Neural progenitor cell (in vitro differentiated cells): ENCODE measurements around the gene ADORA1. TPM values are rescaled to one million over a fixed set of nuclear protein-coding genes. Genes with fewer than 3 reads are reported as not detected.

Source experiments
- DNase-seq: peaks from one replicate; pipeline ENCODE4 v3.0.0-alpha.2; 2016; ENCODE audit warnings: low spot score
- H2AFZ ChIP-seq: fragments of 200-600 bp; sonication (generic); replicated peaks from 2 replicates; pipeline ENCODE4 v1.6.1; 2016; ENCODE audit warnings: antibody characterized with exemption
- H3F3A ChIP-seq: fragments of 200-600 bp; sonication (generic); 2 replicates; pipeline ENCODE4 v1.6.1; 2016; ENCODE audit warnings: antibody characterized with exemption, low read depth
- H3K27ac ChIP-seq: fragments of 200-600 bp; sonication (generic); 2 replicates; pipeline ENCODE4 v1.5.1; 2016; ENCODE audit warnings: mild to moderate bottlenecking
- H3K27me3 ChIP-seq: fragments of 200-600 bp; sonication (generic); 2 replicates; pipeline ENCODE4 v1.6.1; 2016; ENCODE audit warnings: mild to moderate bottlenecking, moderate library complexity
- H3K36me3 ChIP-seq: fragments of 200-600 bp; sonication (generic); 2 replicates; pipeline ENCODE4 v1.5.1; 2016
- H3K4me1 ChIP-seq: fragments of 200-600 bp; sonication (generic); 2 replicates; pipeline ENCODE4 v1.6.1; 2016; ENCODE audit warnings: mixed run types
- H3K4me2 ChIP-seq: fragments of 200-600 bp; sonication (generic); 2 replicates; pipeline ENCODE4 v1.6.1; 2016
- H3K4me3 ChIP-seq: fragments of 200-600 bp; sonication (generic); 2 replicates; pipeline ENCODE4 v1.5.1; 2016
- H3K79me2 ChIP-seq: fragments of 200-600 bp; sonication (generic); 2 replicates; pipeline ENCODE4 v1.6.1; 2016; ENCODE audit warnings: low read depth
- H3K9ac ChIP-seq: fragments of 200-600 bp; sonication (generic); 2 replicates; pipeline ENCODE4 v1.6.1; 2016
- H3K9me3 ChIP-seq: fragments of 200-600 bp; sonication (generic); 2 replicates; pipeline ENCODE4 v1.5.1; 2016; ENCODE audit warnings: low read depth
- H4K20me1 ChIP-seq: fragments of 200-600 bp; sonication (generic); 2 replicates; pipeline ENCODE4 v1.6.1; 2016; ENCODE audit warnings: low read depth
- H3K27ac Mint-ChIP-seq: 3 replicates; pipeline ENCODE4 v1.8.0; 2021; ENCODE audit warnings: mixed read lengths
- H3K27me3 Mint-ChIP-seq: 2 replicates; pipeline ENCODE4 v1.8.0; 2022; ENCODE audit warnings: low read depth, mild to moderate bottlenecking, inconsistent platforms, moderate library complexity, mixed read lengths; ENCODE audit not compliant: insufficient read depth
- H3K36me3 Mint-ChIP-seq: 3 replicates; pipeline ENCODE4 v1.8.0; 2021; ENCODE audit warnings: mixed read lengths
- H3K4me1 Mint-ChIP-seq: 3 replicates; pipeline ENCODE4 v1.8.0; 2021; ENCODE audit warnings: mixed read lengths
- H3K4me3 Mint-ChIP-seq: 3 replicates; pipeline ENCODE4 v1.8.0; 2021; ENCODE audit warnings: mild to moderate bottlenecking, moderate library complexity, mixed read lengths
- H3K9me3 Mint-ChIP-seq: 3 replicates; pipeline ENCODE4 v1.8.0; 2020; ENCODE audit warnings: mixed read lengths
- EZH2 ChIP-seq: fragments of 200-600 bp; sonication (generic); IDR thresholded peaks from 2 replicates; pipeline ENCODE4 v1.6.1; 2017; ENCODE audit warnings: antibody characterized with exemption, mild to moderate bottlenecking, moderate library complexity
- EZH2phosphoT487 ChIP-seq: fragments of 200-600 bp; sonication (generic); IDR thresholded peaks from 2 replicates; pipeline ENCODE4 v1.6.1; 2017; ENCODE audit warnings: antibody characterized with exemption
- total RNA-seq: library from RNA; depleted of rRNA; stranded (reverse); fragments of >200 nt; gene quantifications from 2 replicates; pipeline ENCODE4 v1.2.3, GENCODE V29; 2015; ENCODE audit warnings: low replicate concordance
- TF ChIP-seq, protein P1 (sequence below): fragments of 200-600 bp; sonication (generic); IDR thresholded peaks from 2 replicates; pipeline ENCODE4 v1.5.1; 2017; ENCODE audit warnings: antibody characterized with exemption, mild to moderate bottlenecking

The ADORA1 gene
- total RNA-seq, 1 donor from 2014 or later = 1.1 TPM

DNA sequence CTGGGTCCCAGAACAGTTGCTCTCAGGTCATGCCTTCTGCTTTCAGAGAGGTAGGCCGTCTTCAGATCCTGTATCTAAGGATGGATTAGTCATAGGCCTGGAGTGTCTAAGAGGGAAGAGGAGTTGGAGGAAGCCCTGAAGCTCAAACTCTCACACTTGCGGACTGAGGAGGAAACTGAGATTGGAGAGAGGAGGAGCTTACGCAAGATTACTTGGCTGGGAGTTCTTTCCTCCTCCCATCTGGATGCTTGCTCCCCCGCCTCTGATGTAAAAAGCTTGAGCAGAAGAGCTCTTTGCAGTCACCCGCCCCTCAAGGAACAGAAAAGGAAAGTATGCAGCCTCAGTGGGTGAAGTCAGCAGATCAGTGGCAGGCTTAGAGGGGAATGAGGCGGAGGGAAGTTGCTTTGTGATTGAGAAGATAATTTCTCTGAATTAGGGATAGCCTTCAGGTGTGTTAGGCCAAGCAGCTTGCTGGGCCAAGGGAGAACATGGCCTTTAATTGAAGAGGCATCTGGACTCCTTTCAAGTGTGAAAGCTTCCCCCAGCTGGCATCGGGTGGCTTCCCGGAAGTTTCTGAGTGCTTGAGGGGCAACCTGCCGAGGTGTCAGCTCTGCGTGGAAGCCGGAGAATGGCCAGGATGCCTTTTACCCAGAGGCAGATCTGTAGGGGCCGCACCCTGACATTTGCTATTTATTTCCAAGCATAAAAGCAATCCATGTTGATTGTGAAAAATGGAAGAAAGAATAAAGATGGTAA is 6.6 kb downstream of the ADORA1 start:
- Mint-ChIP-seq H3K9me3 (no peaks in the 10 kb centered on the region), H3K4me3 (no peak overlapping the region), H3K27ac (no peak overlapping the region), H3K27me3 (peaks cover 2% of the 10 kb centered on the region), H3K4me1 (peaks cover 17% of the 10 kb centered on the region), H3K36me3 (no peaks in the 10 kb centered on the region)
- TF ChIP-seq EZH2 (no peak), EZH2phosphoT487 (no peak)
- TF ChIP-seq, protein P1, sequence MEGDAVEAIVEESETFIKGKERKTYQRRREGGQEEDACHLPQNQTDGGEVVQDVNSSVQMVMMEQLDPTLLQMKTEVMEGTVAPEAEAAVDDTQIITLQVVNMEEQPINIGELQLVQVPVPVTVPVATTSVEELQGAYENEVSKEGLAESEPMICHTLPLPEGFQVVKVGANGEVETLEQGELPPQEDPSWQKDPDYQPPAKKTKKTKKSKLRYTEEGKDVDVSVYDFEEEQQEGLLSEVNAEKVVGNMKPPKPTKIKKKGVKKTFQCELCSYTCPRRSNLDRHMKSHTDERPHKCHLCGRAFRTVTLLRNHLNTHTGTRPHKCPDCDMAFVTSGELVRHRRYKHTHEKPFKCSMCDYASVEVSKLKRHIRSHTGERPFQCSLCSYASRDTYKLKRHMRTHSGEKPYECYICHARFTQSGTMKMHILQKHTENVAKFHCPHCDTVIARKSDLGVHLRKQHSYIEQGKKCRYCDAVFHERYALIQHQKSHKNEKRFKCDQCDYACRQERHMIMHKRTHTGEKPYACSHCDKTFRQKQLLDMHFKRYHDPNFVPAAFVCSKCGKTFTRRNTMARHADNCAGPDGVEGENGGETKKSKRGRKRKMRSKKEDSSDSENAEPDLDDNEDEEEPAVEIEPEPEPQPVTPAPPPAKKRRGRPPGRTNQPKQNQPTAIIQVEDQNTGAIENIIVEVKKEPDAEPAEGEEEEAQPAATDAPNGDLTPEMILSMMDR = no peak
- H3K9me3 ChIP-seq = no peaks in the 10 kb centered on the region
- H3K4me2 ChIP-seq = peak overlapping the region; percentile 52
- H3K4me1 ChIP-seq = peaks cover 11% of the 10 kb centered on the region
- H3K27ac ChIP-seq = no peak overlapping the region
- H4K20me1 ChIP-seq = no peaks in the 10 kb centered on the region
- no peaks in the 10 kb centered on the region for H3K79me2 ChIP-seq
- no peaks in the 10 kb centered on the region for H3K36me3 ChIP-seq
- H3K4me3 ChIP-seq = no peak overlapping the region
- H2AFZ ChIP-seq = peak overlapping the region; percentile 44
- peak; percentile 43 for DNase-seq
- H3K9ac ChIP-seq = no peak overlapping the region
- H3K27me3 ChIP-seq = peaks cover 8% of the 10 kb centered on the region
- H3F3A ChIP-seq = peaks cover 7% of the 10 kb centered on the region

DNA sequence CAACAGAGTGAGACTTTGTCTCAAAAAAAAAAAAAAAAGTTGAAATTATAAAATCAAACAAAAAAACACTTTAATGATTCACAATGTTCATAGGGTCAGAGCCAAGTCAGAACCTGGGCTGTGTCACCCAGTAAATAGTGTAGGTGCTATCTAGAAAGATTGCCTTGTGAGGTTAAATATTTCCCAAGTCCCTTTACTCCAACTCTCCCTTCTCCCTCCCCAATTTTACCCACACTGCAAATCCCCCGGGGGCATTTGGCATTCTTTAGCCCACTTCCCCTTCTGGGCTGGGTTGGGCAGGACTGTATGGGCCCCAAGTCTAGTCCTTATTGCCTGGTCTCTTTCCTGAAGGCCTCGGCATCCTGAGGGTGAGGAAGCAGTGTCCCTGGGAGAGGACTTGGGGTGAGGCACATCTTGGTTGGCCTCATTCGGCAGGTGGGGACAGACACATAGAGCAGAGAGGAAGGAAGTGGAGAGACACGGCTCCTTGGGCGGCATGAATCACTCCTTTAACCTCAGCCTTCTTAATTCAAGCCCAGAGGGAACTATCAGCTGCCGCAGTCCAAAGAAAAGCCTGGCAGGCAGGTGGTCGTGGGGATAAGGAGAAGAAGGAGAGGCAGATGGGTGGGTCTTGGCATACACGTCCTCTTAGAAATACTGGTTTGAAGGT is 8.2 kb downstream of the ADORA1 start:
- TF ChIP-seq, protein P1 = no peak
- TF ChIP-seq EZH2phosphoT487 (no peak), EZH2 (no peak)
- Histone ChIP-seq H3K27me3 (no peaks in the 10 kb centered on the region), H4K20me1 (no peaks in the 10 kb centered on the region), H3K9me3 (no peaks in the 10 kb centered on the region), H3K4me1 (peaks cover 15% of the 10 kb centered on the region), H3K4me3 (no peak overlapping the region), H2AFZ (no peak overlapping the region), H3K9ac (no peak overlapping the region), H3K79me2 (no peaks in the 10 kb centered on the region), H3F3A (peaks cover 7% of the 10 kb centered on the region), H3K36me3 (no peaks in the 10 kb centered on the region), H3K27ac (no peak overlapping the region), H3K4me2 (no peak overlapping the region)
- H3K27me3 Mint-ChIP-seq = peaks cover 4% of the 10 kb centered on the region
- no peak overlapping the region for H3K4me3 Mint-ChIP-seq
- H3K9me3 Mint-ChIP-seq = no peaks in the 10 kb centered on the region
- H3K36me3 Mint-ChIP-seq = no peaks in the 10 kb centered on the region
- DNase-seq = no peak
- H3K27ac Mint-ChIP-seq = no peak overlapping the region
- peaks cover 8% of the 10 kb centered on the region for H3K4me1 Mint-ChIP-seq

DNA sequence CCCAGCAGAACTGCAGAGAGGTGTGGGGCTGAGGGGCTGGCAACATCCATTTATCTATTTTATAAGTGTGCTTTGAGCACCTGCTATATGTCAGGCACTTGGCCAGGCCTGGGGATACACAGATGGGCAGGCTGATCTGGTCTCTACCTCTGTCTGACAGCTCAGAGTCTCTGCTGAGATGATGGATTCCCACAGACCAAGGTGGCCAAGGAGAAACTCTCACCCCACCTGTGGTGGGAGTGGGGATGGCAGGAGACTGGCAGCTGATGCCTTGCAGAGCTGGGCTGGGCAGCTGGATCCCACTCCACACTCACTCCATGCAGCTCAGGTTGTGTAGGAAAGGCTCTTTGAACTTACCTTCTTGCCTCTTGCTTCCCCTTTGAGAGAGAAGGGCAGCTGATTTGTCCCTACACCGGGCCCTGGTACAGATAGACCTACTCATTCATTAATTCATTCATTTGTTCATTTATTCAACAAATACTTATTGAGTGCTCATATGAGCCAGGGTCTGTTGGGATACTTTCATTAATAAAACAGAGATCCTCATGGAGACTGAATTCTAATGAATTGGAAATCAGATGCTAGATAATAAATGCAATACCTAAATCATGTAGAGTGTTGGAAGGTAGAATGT is 9.0 kb downstream of the ADORA1 start:
- TF ChIP-seq EZH2 = no peak
- TF ChIP-seq, protein P1 = peak; percentile 17
- DNase-seq = no peak
- no peak overlapping the region for H3K27ac Mint-ChIP-seq
- Histone ChIP-seq H3K9ac (no peak overlapping the region), H3K4me2 (no peak overlapping the region), H3K4me3 (no peak overlapping the region), H3K27ac (no peak overlapping the region), H3K4me1 (peaks cover 16% of the 10 kb centered on the region), H3K27me3 (no peaks in the 10 kb centered on the region), H3K79me2 (no peaks in the 10 kb centered on the region), H3K36me3 (no peaks in the 10 kb centered on the region), H2AFZ (no peak overlapping the region), H4K20me1 (no peaks in the 10 kb centered on the region), H3F3A (peaks cover 7% of the 10 kb centered on the region), H3K9me3 (no peaks in the 10 kb centered on the region)
- H3K27me3 Mint-ChIP-seq = peaks cover 5% of the 10 kb centered on the region
- no peaks in the 10 kb centered on the region for H3K36me3 Mint-ChIP-seq
- no peak overlapping the region for H3K4me3 Mint-ChIP-seq
- no peaks in the 10 kb centered on the region for H3K9me3 Mint-ChIP-seq
- peaks cover 9% of the 10 kb centered on the region for H3K4me1 Mint-ChIP-seq
